WERI-Rb-1 (cell line): ENCODE data around the gene GNG8.
A peak's percentile ranks its signal among the peaks of the same experiment; 100 is the strongest.

Experiments used
- DNase-seq: peaks from one replicate; pipeline ENCODE4 v3.0.0-alpha.2; 2020
- H3K27ac ChIP-seq: fragments of 250-450 bp; sonication (Bioruptor Pico); 2 replicates; pipeline ENCODE4 v1.5.1; 2020; ENCODE audit warnings: mild to moderate bottlenecking, moderate library complexity
- H3K27me3 ChIP-seq: fragments of 250-450 bp; sonication (Bioruptor Pico); 2 replicates; pipeline ENCODE4 v1.5.1; 2021; ENCODE audit warnings: mild to moderate bottlenecking, low read depth, moderate library complexity; ENCODE audit not compliant: insufficient read depth, severe bottlenecking
- H3K36me3 ChIP-seq: fragments of 250-450 bp; sonication (Bioruptor Pico); 2 replicates; pipeline ENCODE4 v1.5.1; 2020; ENCODE audit warnings: mild to moderate bottlenecking, moderate library complexity
- H3K4me3 ChIP-seq: 2 replicates; pipeline ENCODE4 v1.5.1; 2011; ENCODE audit warnings: low read depth, mild to moderate bottlenecking, control low read depth, low read length
- H3K9me3 ChIP-seq: fragments of 250-450 bp; sonication (Bioruptor Pico); 2 replicates; pipeline ENCODE4 v1.5.1; 2021; ENCODE audit warnings: mild to moderate bottlenecking, moderate library complexity; ENCODE audit not compliant: severe bottlenecking
- TF ChIP-seq, protein P1 (sequence below): IDR thresholded peaks from 2 replicates; pipeline ENCODE4 v1.5.1; 2011; ENCODE audit warnings: low read depth, mild to moderate bottlenecking, control low read depth, inconsistent platforms, low read length

Gene GNG8

DNA sequence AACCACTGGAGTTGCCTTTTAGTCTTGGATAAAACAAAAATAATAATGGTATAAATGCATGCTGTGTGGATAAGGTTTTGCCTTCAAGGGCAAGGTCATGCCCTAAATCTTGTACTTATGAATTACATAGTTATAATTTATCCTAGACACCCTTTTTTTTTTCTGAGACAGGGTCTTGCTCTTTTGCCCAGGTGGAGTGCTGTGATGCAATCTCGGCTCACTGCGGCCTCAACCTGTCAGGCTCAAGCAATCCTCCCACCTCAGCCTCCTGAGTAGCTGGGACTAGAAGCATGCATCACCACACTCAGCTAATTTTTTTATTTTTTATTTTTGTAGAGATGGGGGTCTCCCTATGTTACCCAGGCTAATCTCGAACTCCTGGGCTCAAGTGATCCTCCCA lies 32.7 kb upstream of the GNG8 start:
- H3K36me3 ChIP-seq: peaks cover 2% of the 10 kb centered on the region; the same call in 1 of the 2 replicates
- DNase-seq: no peak
- TF ChIP-seq, protein P1, sequence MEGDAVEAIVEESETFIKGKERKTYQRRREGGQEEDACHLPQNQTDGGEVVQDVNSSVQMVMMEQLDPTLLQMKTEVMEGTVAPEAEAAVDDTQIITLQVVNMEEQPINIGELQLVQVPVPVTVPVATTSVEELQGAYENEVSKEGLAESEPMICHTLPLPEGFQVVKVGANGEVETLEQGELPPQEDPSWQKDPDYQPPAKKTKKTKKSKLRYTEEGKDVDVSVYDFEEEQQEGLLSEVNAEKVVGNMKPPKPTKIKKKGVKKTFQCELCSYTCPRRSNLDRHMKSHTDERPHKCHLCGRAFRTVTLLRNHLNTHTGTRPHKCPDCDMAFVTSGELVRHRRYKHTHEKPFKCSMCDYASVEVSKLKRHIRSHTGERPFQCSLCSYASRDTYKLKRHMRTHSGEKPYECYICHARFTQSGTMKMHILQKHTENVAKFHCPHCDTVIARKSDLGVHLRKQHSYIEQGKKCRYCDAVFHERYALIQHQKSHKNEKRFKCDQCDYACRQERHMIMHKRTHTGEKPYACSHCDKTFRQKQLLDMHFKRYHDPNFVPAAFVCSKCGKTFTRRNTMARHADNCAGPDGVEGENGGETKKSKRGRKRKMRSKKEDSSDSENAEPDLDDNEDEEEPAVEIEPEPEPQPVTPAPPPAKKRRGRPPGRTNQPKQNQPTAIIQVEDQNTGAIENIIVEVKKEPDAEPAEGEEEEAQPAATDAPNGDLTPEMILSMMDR: no peak
- H3K4me3 ChIP-seq: no peak overlapping the region
- no peaks in the 10 kb centered on the region for H3K27me3 ChIP-seq
- H3K9me3 ChIP-seq: no peaks in the 10 kb centered on the region
- no peak overlapping the region for H3K27ac ChIP-seq

DNA sequence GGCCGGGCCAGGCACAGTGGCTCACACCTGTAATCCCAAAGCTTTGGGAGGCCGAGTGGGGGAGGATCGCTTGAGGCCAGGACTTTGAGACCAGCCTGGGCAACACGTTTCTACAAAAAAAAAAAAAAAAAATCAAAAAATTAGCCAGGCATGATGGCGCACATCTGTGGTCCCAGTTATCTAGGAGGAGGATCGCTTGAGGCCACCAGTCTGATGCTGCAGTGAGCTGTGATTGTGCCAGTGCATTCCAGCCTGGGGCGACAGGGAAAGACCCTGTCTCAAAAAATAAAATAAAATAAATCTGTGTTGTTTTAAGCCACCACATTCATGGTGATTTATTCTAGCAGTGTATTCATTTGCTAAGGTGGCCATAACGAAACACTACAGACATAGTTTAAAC lies 29.1 kb upstream of the GNG8 start:
- no peak for DNase-seq
- no peak overlapping the region for H3K4me3 ChIP-seq
- TF ChIP-seq, protein P1: no peak
- H3K36me3 ChIP-seq: no peaks in the 10 kb centered on the region
- H3K27ac ChIP-seq: no peak overlapping the region
- no peaks in the 10 kb centered on the region for H3K9me3 ChIP-seq
- H3K27me3 ChIP-seq: no peaks in the 10 kb centered on the region

DNA sequence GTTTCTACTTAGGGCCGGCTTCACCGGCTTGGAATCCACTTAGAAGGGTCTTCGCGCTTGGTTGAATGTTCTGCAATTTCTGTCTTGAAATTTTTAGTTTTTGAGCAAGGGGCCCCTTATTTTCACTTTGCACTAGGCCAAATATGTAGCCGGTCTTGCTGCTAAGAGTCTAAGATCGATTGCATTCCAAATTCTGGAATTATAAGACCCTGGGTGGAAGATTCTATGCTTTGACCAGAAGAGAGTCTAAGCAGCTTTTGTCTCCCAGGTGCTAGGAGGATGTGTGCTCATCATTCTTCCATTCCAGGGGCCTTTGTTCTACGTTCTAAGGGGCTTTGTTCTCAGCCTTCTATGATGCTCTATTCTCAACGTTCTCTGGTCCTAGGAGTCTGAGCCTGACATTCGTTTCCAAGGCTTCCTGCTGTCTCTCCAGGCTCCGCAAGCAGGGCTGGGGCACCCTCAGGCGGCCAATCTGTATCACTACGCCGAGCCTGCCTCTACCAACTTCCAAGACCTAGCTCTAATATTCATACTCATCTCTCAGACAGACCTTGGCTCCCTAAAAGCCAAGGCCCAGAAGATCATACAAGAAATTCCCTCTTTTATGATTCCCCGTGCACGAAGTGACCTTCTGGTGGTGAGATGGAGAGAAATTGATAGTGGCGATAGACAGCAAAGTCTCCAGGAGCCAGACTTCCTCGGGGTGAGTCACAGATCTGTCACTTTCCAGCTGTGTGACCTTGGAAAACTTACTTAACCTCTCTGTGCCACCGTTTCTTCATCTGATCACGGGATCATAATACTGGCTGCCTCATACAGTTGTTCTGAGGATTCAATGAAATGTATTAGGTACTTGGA lies 26.0 kb upstream of the GNG8 start:
- Histone ChIP-seq H3K27ac (peak overlapping the region; percentile 62), H3K4me3 (peak overlapping the region; percentile 48), H3K27me3 (no peaks in the 10 kb centered on the region), H3K36me3 (no peaks in the 10 kb centered on the region), H3K9me3 (no peaks in the 10 kb centered on the region)
- TF ChIP-seq, protein P1: peak; percentile 81
- DNase-seq: peak; percentile 86

DNA sequence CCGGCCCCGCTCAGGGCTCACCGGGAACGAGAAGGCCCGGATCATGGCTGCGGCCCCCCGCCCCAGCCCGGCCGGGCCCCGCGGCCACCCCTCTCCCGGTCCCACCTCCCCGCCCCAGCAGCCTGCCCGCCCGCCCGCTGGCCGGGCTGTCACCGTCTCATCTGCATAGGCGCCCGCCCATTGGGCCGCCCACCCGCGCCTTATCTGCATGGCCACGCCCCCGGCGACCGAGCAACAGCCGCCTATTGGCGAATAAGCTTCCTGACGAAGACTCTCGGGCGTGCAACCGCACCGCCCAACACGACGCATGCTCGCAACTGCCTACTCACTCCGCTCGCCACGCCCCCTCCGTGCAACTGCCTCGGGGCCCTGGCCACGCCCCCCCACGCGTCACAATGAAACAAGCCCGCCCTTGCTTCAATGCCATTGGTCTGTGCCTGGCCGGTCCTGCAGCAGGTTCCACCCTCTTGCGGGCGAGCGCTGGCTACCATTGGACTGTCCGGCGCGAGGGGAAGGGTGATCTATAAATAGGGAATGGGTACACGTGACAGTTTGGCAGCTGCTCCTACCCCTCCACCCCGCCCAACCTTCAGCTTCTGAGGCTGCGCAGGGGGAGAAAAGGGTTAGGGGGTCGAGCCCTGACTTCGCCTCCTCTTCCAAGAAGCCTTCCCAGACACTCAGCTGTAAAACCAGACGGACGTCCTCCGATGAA lies 25.2 kb upstream of the GNG8 start, which contains the start of gene DACT3:
TSS of gene DACT3 (minus strand) at position 163 of the 712 bp plus-strand sequence. CDS start at position 45, 118 bp downstream.
- no peaks in the 10 kb centered on the region for H3K9me3 ChIP-seq
- no peaks in the 10 kb centered on the region for H3K27me3 ChIP-seq
- H3K27ac ChIP-seq: peak within 1 kb of the TSS; percentile 62
- TF ChIP-seq, protein P1: no peak
- DNase-seq: peak; percentile 100
- H3K36me3 ChIP-seq: no peaks in the 10 kb centered on the region
- peak within 1 kb of the TSS; percentile 73 for H3K4me3 ChIP-seq

DNA sequence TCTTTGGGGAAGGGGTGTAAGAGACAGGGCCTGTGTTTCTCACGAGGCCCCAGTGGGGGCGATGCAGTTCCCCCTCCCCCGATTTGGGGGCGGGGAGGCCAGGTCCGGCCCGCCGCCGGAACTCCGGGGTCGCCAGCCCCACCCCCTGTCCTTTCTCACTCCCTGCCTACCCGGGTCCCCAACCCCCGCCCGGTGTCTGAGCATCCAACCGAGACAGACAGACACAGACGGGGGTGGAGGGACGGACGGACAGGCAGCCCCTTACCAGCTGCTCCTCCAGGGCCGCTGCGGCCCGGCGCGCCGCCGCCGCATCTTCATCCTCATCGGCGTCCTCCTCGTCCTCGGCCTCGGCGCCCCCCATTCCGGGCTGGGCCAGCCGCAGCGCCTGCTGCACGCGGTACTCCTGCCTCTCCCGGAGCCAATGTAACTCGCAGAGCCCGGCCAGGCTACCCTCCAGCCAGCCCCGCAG lies 24.6 kb upstream of the GNG8 start:
- DNase-seq: peak; percentile 43
- no peaks in the 10 kb centered on the region for H3K9me3 ChIP-seq
- no peaks in the 10 kb centered on the region for H3K27me3 ChIP-seq
- H3K27ac ChIP-seq: peak overlapping the region; percentile 51
- peak overlapping the region; percentile 73 for H3K4me3 ChIP-seq
- no peaks in the 10 kb centered on the region for H3K36me3 ChIP-seq
- TF ChIP-seq, protein P1: no peak
